Stimulated activated CD8-positive, alpha-beta memory T cell treated with anti-CD3 and anti-CD28 coated beads, Interleukin-15, amount 100 ng/mL, for 24 hours (primary cell): ENCODE results near the gene TRIM49.
"Not testable (repeated sequence)": the region's sequence is repeated elsewhere in the genome, so short reads cannot be mapped to it uniquely, and the experiment has no call there.

Experiments used
- DNase-seq: peaks from one replicate; pipeline ENCODE4 v3.0.0-alpha.2; 2020; ENCODE audit warnings: low read depth

TRIM49 gene

GRCh38 chr11:89808475-89808874 lies at the start of gene TRIM49:
TSS of gene TRIM49 (minus strand) at chr11:89808575. CDS start at chr11:89804469, 4,106 bp downstream.
- DNase-seq: not testable (repeated sequence)

GRCh38 chr11:89826694-89827093 lies 18.3 kb upstream of the TRIM49 start:
- not testable (repeated sequence) for DNase-seq

DNA sequence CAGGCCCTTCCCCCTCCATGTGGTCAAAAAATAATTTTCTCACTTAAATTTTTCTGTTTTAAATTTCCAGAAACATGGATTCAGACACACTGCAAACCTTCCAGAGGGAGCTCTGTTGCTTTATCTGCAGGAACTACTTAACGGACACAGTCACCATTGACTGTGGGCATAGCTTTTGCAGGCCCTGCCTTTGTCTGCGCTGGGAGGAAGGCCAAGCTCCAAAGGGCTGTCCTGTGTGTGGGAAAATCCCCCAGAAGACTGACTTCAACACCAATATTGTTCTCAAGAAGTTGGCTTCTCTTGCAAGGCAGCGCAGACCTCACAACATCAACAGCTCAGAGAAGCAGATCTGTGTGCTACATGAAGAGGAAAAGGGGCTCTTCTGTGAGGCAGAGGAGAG lies 11.6 kb upstream of the TRIM49 start:
- DNase-seq: not testable (repeated sequence)

GRCh38 chr11:89813535-89813934 lies 5.2 kb upstream of the TRIM49 start:
- not testable (repeated sequence) for DNase-seq

- not testable (repeated sequence) for DNase-seq
Measured at GRCh38 chr11:89787506-89788063, 20.8 kb downstream of the TRIM49 start.

GRCh38 chr11:89785726-89786125 lies 22.6 kb downstream of the TRIM49 start:
- not testable (repeated sequence) for DNase-seq

- not testable (repeated sequence) for DNase-seq
Measured at GRCh38 chr11:89750822-89751221, 57.6 kb downstream of the TRIM49 start.
